GM12878 (cell line): ENCODE results near the gene RNF181. TPM values are rescaled to one million over a fixed set of nuclear protein-coding genes. Genes with fewer than 3 reads are reported as not detected.

Experiments used
- ATAC-seq: fragments of 200-7000 bp; cut with Tn5 transposase; 3 replicates; pipeline ENCODE4 v1.9.1; 2020; ENCODE audit warnings: mild to moderate bottlenecking, moderate library complexity
- BruUV-seq: library from RNA; stranded (reverse); fragments of 400-500 nt; replicated peaks from 2 replicates; lab custom pipeline; 2021; lab: Mats Ljungman, UMichigan
- CTCF ChIA-PET: fragments of 300-600 bp; sonication (Branson Sonifier 250); formaldehyde crosslinking; extraction: SDS; loops from one replicate; lab custom pipeline; 2021; ENCODE audit warnings: inconsistent platforms; lab: Yijun Ruan, JAX
- POLR2A ChIA-PET: fragments of 350-600 bp; formaldehyde crosslinking; extraction: SDS; loops from one replicate; lab custom pipeline; 2021; ENCODE audit warnings: inconsistent platforms; lab: Charles Lee
- RAD21 ChIA-PET: fragments of 300-600 bp; sonication (Branson Sonifier 250); formaldehyde crosslinking; loops from one replicate; lab custom pipeline; 2023; ENCODE audit warnings: antibody characterized with exemption; ENCODE audit not compliant: unreplicated experiment; lab: Charles Lee
- SMC1A ChIA-PET: fragments of 300-600 bp; sonication (Branson Sonifier 250); formaldehyde crosslinking; loops from one replicate; lab custom pipeline; 2023; ENCODE audit not compliant: unreplicated experiment, uncharacterized antibody; lab: Charles Lee
- DNase-seq: peaks from one replicate; pipeline ENCODE4 v3.0.0-alpha.2; 2011; ENCODE audit warnings: low read depth, low spot score
- FAIRE-seq: peaks from 3 replicates; lab custom pipeline; 2011; peaks lifted over from hg19 to GRCh38; lab: Jason Lieb, UNC
- H2AFZ ChIP-seq: 2 replicates; pipeline ENCODE4 v1.6.0; 2011; ENCODE audit warnings: low read depth, low read length, control low read depth; ENCODE audit not compliant: control insufficient read depth
- H3K27ac ChIP-seq: 2 replicates; pipeline ENCODE4 v1.5.1; 2011; ENCODE audit warnings: control low read depth; ENCODE audit not compliant: control insufficient read depth, insufficient read depth
- H3K27me3 ChIP-seq, 2 experiments: replicated peaks in 1 of 2; 2 replicates each; pipeline versions ENCODE4 v1.6.0 to v1.6.1; 2011; ENCODE audit warnings: low read length in 1 of 2; ENCODE audit not compliant: control insufficient read depth in 2 of 2, insufficient read depth in 2 of 2
- H3K36me3 ChIP-seq, 2 experiments: 2 replicates each; pipeline ENCODE4 v1.5.1; 2011; ENCODE audit warnings: low read length in 1 of 2; ENCODE audit not compliant: control insufficient read depth in 2 of 2, insufficient read depth in 2 of 2
- H3K4me1 ChIP-seq: 2 replicates; pipeline ENCODE4 v1.6.1; 2011; ENCODE audit warnings: mild to moderate bottlenecking, low read length, moderate library complexity, mixed read lengths; ENCODE audit not compliant: control insufficient read depth, insufficient read depth
- H3K4me2 ChIP-seq: 2 replicates; pipeline ENCODE4 v1.6.0; 2011; ENCODE audit warnings: control low read depth; ENCODE audit not compliant: control insufficient read depth, insufficient read depth
- H3K4me3 ChIP-seq: fragments of 200-600 bp; sonication (generic); 2 replicates; pipeline ENCODE4 v1.5.1; 2016
- H3K79me2 ChIP-seq: 2 replicates; pipeline ENCODE4 v1.6.0; 2011; ENCODE audit warnings: low read length; ENCODE audit not compliant: control insufficient read depth, insufficient read depth
- H3K9ac ChIP-seq: 2 replicates; pipeline ENCODE4 v1.8.0; 2011; ENCODE audit warnings: low read length, control low read depth, mixed read lengths; ENCODE audit not compliant: control insufficient read depth, insufficient read depth
- H3K9me3 ChIP-seq: replicated peaks from 3 replicates; pipeline ENCODE4 v1.5.1; 2011; ENCODE audit warnings: mild to moderate bottlenecking, low read length; ENCODE audit not compliant: control insufficient read depth, insufficient read depth
- H4K20me1 ChIP-seq: 2 replicates; pipeline ENCODE4 v1.6.0; 2011; ENCODE audit not compliant: control insufficient read depth, insufficient read depth
- ATF2 ChIP-seq: IDR thresholded peaks from 2 replicates; pipeline ENCODE4 v1.6.1; 2012; ENCODE audit warnings: low read length, inconsistent platforms
- KAT2A ChIP-seq: conservative IDR thresholded peaks from 2 replicates; pipeline ENCODE4 v1.6.1; 2011; ENCODE audit warnings: low read depth, low read length; ENCODE audit not compliant: control insufficient read depth
- KLF5 ChIP-seq: fragments of 450-650 bp; IDR thresholded peaks from 2 replicates; pipeline ENCODE4 v1.6.1; 2014; ENCODE audit warnings: mild to moderate bottlenecking; ENCODE audit not compliant: partially characterized antibody
- MAX ChIP-seq: IDR thresholded peaks from 2 replicates; pipeline ENCODE4 v1.6.1; 2012; ENCODE audit warnings: low read depth, low read length, improper control_type of control experiment
- MTA3 ChIP-seq: IDR thresholded peaks from 2 replicates; pipeline ENCODE4 v1.6.1; 2012; ENCODE audit warnings: low read length, inconsistent platforms, borderline replicate concordance
- NR2F1 ChIP-seq: fragments of 450-650 bp; conservative IDR thresholded peaks from 2 replicates; pipeline ENCODE4 v1.6.1; 2017; ENCODE audit warnings: mild to moderate bottlenecking
- NRF1 ChIP-seq: conservative IDR thresholded peaks from 2 replicates; pipeline ENCODE4 v1.6.1; 2011; ENCODE audit warnings: mild to moderate bottlenecking, low read depth, low read length, improper control_type of control experiment
- PBX3 ChIP-seq: IDR thresholded peaks from 2 replicates; pipeline ENCODE4 v1.6.1; 2011; ENCODE audit warnings: mild to moderate bottlenecking, low read depth, low read length, moderate library complexity; ENCODE audit not compliant: insufficient replicate concordance
- POU2F2 ChIP-seq: IDR thresholded peaks from 3 replicates; pipeline ENCODE4 v1.6.1; 2011; ENCODE audit warnings: low read depth, mild to moderate bottlenecking, low read length, borderline replicate concordance
- RELB ChIP-seq: fragments of 450-650 bp; IDR thresholded peaks from 2 replicates; pipeline ENCODE4 v1.6.1; 2017; ENCODE audit warnings: low read depth, mild to moderate bottlenecking, moderate library complexity
- RUNX3 ChIP-seq: IDR thresholded peaks from 2 replicates; pipeline ENCODE4 v1.6.1; 2012; ENCODE audit warnings: low read length, inconsistent platforms
- SKIL ChIP-seq: fragments of 450-650 bp; IDR thresholded peaks from 2 replicates; pipeline ENCODE4 v1.6.1; 2017; ENCODE audit warnings: mild to moderate bottlenecking, low read depth, inconsistent platforms; ENCODE audit not compliant: poor library complexity, severe bottlenecking
- USF1 ChIP-seq: IDR thresholded peaks from 2 replicates; pipeline ENCODE4 v1.6.1; 2011; ENCODE audit warnings: borderline replicate concordance, low read depth, mild to moderate bottlenecking, moderate library complexity, mixed read lengths, low read length; ENCODE audit not compliant: insufficient read depth; ENCODE audit errors: extremely low read length
- YY1 ChIP-seq: IDR thresholded peaks from 2 replicates; pipeline ENCODE4 v1.6.1; 2011; ENCODE audit warnings: low read depth, mild to moderate bottlenecking, low read length
- ZNF622 ChIP-seq: fragments of 450-650 bp; IDR thresholded peaks from 2 replicates; pipeline ENCODE4 v1.6.1; 2017; ENCODE audit warnings: mild to moderate bottlenecking, inconsistent platforms
- whole genome bisulfite sequencing: methylation state at CpG from one replicate; pipeline ENCODE4 v1.1.6; 2016; ENCODE audit warnings: low lambda C conversion rate; ENCODE audit not compliant: insufficient replicate concordance, insufficient coverage; ENCODE audit errors: missing lambda C conversion rate; 5-methylcytosine and 5-hydroxymethylcytosine counted together
- in situ Hi-C: fragments of 300-500 bp; cut with MboI; formaldehyde crosslinking; loops from 9 replicates; pipeline ENCODE4 v1.14.3; 2018; ENCODE audit warnings: mixed read lengths
- intact Hi-C: fragments of 100-400 bp; cut with micrococcal nuclease; formaldehyde crosslinking; loops from one replicate; pipeline ENCODE4 v1.14.2; 2022; ENCODE audit not compliant: unreplicated experiment
- polyA plus RNA-seq, 11 experiments: library from polyadenylated mRNA; depleted of rRNA in 4 of 11; unstranded in 6 of 11; stranded (reverse) in 5 of 11; fragments of >200 nt; fragmentation: Nextera tagmentation in 4 of 11; fragmentation: Illumina TruSeq in 1 of 11; extraction: Ambion mirVana in 4 of 11; extraction: Trizol in 1 of 11; gene quantifications; 1 replicate in 1 of 11; 2 replicates in 10 of 11; pipeline versions ENCODE4 v1.2.1 to v1.2.3, GENCODE V29; 2011 to 2016; ENCODE audit warnings: inconsistent platforms in 2 of 11, missing spikeins in 2 of 11, low read depth in 1 of 11
- total RNA-seq, 4 experiments: library from RNA; depleted of rRNA in 3 of 4; stranded (reverse); fragments of >200 nt in 3 of 4; fragmentation: Illumina TruSeq in 1 of 4; extraction: Trizol in 1 of 4; gene quantifications; 2 replicates each; pipeline versions ENCODE4 v1.2.1 to v1.2.3, GENCODE V29; 2013 to 2021

Gene RNF181
- total and polyA plus RNA-seq, 10 of the 15 experiments (the other 5 are each of a cell fraction or from before 2014, with no cell fraction given): 101 to 409 (median 213) TPM

- TF ChIP-seq RELB: no peak
- TF ChIP-seq USF1: no peak
- TF ChIP-seq NRF1: no peak
- no peak for TF ChIP-seq RUNX3
- no peak for TF ChIP-seq PBX3
- no peak for TF ChIP-seq ZNF622
Observed at GRCh38 chr2:85635636-85636035, 40.1 kb downstream of the RNF181 start (continued).

GRCh38 chr2:85642725-85643124, 47.2 kb downstream of the RNF181 start:
- 39% methylated on average over 3 of the region's 3 CpGs for WGBS
- intact Hi-C loops (no loop called here), in situ Hi-C loops (no loop called here)
- Histone ChIP-seq H3K9me3 (no peaks in the 10 kb centered on the region), H3K36me3 (peaks cover 22 to 39% of the 10 kb centered on the region in 2 experiments), H3K79me2 (no peaks in the 10 kb centered on the region), H3K4me1 (peaks cover 8% of the 10 kb centered on the region), H3K4me2 (peak overlapping the region; percentile 39; the same call in 1 of the 2 replicates), H3K27me3 (no peaks in the 10 kb centered on the region), H4K20me1 (no peaks in the 10 kb centered on the region), H2AFZ (no peak overlapping the region), H3K27ac (no peak overlapping the region), H3K4me3 (no peak overlapping the region), H3K9ac (no peak overlapping the region)
- ChIA-PET RAD21 (no interaction called here), CTCF (interaction anchor here (1.0 to 2.2 kb wide), 3 partner anchors 17 to 64 kb away, joined by 3 to 9 read pairs (median 7); no protein-coding TSS in a partner anchor), POLR2A (interaction anchor here (0.6 to 1.2 kb wide), 4 partner anchors 15 to 195 kb away, joined by 3 read pairs; no protein-coding TSS in a partner anchor), SMC1A (interaction anchor here (1.1 to 2.0 kb wide), 4 partner anchors 60 to 174 kb away, joined by 3 to 6 read pairs (median 3); no protein-coding TSS in a partner anchor)
- no TSS peak for BruUV-seq
- ATAC-seq (peak; percentile 99), FAIRE-seq (peak; percentile 62), DNase-seq (peak; percentile 42)
- TF ChIP-seq NR2F1 (no peak), ATF2 (no peak), YY1 (no peak), MAX (no peak), POU2F2 (no peak), KAT2A (no peak), KLF5 (no peak), RUNX3 (peak; percentile 28; the same call in 1 of the 2 replicates), SKIL (peak; percentile 48), MTA3 (no peak)
